Erythroblast (primary cell): ENCODE measurements around the gene BROX.

Experiments
- GATA1 ChIP-seq: IDR thresholded peaks from 2 replicates; pipeline ENCODE4 v1.6.1; 2011; ENCODE audit warnings: low read depth, mild to moderate bottlenecking, control low read depth, low read length, moderate library complexity
- POLR2A ChIP-seq: IDR thresholded peaks from 2 replicates; pipeline ENCODE4 v1.6.1; 2011; ENCODE audit warnings: mild to moderate bottlenecking, low read length

- no peak for TF ChIP-seq POLR2A
- TF ChIP-seq GATA1: no peak
These were observed 27.6 kb downstream of the BROX start for GRCh38 chr1:222739929-222740328.
